ENCODE data around the gene AKAIN1. TPM values are rescaled to one million over a fixed set of nuclear protein-coding genes. Genes with fewer than 3 reads are reported as not detected.

Gene AKAIN1
- total RNA-seq, 1 donor = not detected

DNA sequence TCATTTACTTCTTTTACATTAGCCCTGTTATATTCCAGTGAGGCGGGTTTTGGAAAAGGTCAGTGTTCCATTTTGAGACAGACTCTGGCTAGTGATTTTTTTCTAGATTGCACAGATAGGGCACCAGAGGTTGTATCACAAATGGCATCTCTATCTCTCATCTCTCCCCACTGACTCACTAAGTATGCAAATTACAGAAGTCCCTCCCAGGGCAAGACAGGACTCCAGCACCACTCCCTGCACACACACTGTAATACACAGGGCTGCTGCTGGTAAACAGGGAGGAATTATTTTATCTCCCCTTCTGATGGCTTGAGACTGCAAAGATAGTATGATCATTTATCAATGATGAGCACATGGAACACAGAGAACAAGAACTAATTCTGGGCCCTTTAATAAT lies 46.2 kb downstream of the AKAIN1 start:
- Histone ChIP-seq H3K4me1 (ENCODE audit: insufficient read depth, low read length) (no peaks in the 10 kb centered on the region), H3K4me3 (ENCODE audit: insufficient read depth, low read length) (no peak overlapping the region), H3K9me3 (ENCODE audit: low read depth, low read length) (no peaks in the 10 kb centered on the region), H3K27me3 (ENCODE audit: insufficient read depth, low read length) (no peaks in the 10 kb centered on the region), H3K27ac (ENCODE audit: low read depth, low read length) (no peak overlapping the region), H2AFZ (ENCODE audit: low read length) (no peak overlapping the region), H3K79me2 (ENCODE audit: insufficient read depth, low read length) (no peaks in the 10 kb centered on the region), H4K20me1 (ENCODE audit: insufficient read depth, low read length) (no peaks in the 10 kb centered on the region), H3K36me3 (ENCODE audit: insufficient read depth, low read length) (no peaks in the 10 kb centered on the region), H3K4me2 (ENCODE audit: insufficient read depth, low read length) (no peak overlapping the region)
- DNase-seq (ENCODE audit: insufficient read length, low spot score, missing footprints) = no peak
- no peak for TF ChIP-seq CTCF (IDR thresholded peaks at IDR 0.05; ENCODE audit: extremely low read depth, low read depth, low read length)

- H3K36me3 ChIP-seq (ENCODE audit: insufficient read depth, low read length) = no peaks in the 10 kb centered on the region
- no peaks in the 10 kb centered on the region for H3K9me3 ChIP-seq (ENCODE audit: low read depth, low read length)
- no peaks in the 10 kb centered on the region for H3K27me3 ChIP-seq (ENCODE audit: insufficient read depth, low read length)
- no peaks in the 10 kb centered on the region for H4K20me1 ChIP-seq (ENCODE audit: insufficient read depth, low read length)
- H3K79me2 ChIP-seq (ENCODE audit: insufficient read depth, low read length) = no peaks in the 10 kb centered on the region
- H3K4me2 ChIP-seq (ENCODE audit: insufficient read depth, low read length) = no peak overlapping the region
- H3K27ac ChIP-seq (ENCODE audit: low read depth, low read length) = no peak overlapping the region
- TF ChIP-seq CTCF (IDR thresholded peaks at IDR 0.05; ENCODE audit: extremely low read depth, low read depth, low read length) = no peak
- no peak overlapping the region for H2AFZ ChIP-seq (ENCODE audit: low read length)
- H3K4me1 ChIP-seq (ENCODE audit: insufficient read depth, low read length) = no peaks in the 10 kb centered on the region
- no peak overlapping the region for H3K4me3 ChIP-seq (ENCODE audit: insufficient read depth, low read length)
- no peak for DNase-seq (ENCODE audit: insufficient read length, low spot score, missing footprints)
Observed at GRCh38 chr18:5146093-5146492, 51.0 kb downstream of the AKAIN1 start.

DNA sequence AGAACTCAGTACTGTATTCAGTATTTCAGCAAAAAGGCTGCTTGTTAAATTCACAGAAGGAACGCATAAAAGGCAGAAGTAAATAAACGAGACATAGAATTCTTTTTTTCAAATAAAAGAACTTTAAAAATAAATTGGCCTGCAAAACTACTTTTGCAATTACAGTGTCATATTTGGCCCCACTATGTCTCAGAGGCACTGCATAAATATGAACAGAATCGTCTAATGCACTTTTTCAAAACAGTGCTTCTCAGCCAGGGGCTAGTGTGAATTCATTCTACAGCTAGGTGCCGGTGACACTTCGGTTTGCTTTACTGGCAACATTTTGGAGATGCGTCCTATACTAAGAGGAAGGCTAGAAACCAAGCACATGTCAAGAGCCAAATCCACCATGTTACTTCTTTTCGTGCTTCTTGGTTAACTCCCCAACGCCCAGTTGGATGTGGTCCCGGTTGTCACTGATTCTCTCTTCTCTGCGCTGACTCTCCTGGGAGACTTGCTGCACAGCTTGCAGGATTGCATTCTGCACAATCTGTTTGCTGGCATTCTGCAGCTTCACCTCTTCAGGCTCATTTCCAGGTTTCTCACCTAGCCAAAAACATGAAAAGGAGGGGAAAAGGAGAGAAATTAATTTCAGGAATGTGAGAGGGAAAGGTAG lies 51.8 kb downstream of the AKAIN1 start:
- no peak for TF ChIP-seq CTCF (IDR thresholded peaks at IDR 0.05; ENCODE audit: extremely low read depth, low read depth, low read length)
- Histone ChIP-seq H3K4me3 (ENCODE audit: insufficient read depth, low read length) (no peak overlapping the region), H3K36me3 (ENCODE audit: insufficient read depth, low read length) (no peaks in the 10 kb centered on the region), H2AFZ (ENCODE audit: low read length) (no peak overlapping the region), H3K9me3 (ENCODE audit: low read depth, low read length) (no peaks in the 10 kb centered on the region), H3K27me3 (ENCODE audit: insufficient read depth, low read length) (no peaks in the 10 kb centered on the region), H3K27ac (ENCODE audit: low read depth, low read length) (no peak overlapping the region), H3K79me2 (ENCODE audit: insufficient read depth, low read length) (no peaks in the 10 kb centered on the region), H3K4me2 (ENCODE audit: insufficient read depth, low read length) (no peak overlapping the region), H3K4me1 (ENCODE audit: insufficient read depth, low read length) (no peaks in the 10 kb centered on the region), H4K20me1 (ENCODE audit: insufficient read depth, low read length) (no peaks in the 10 kb centered on the region)
- DNase-seq (ENCODE audit: insufficient read length, low spot score, missing footprints) = no peak

- no peaks in the 10 kb centered on the region for H3K4me1 ChIP-seq (ENCODE audit: insufficient read depth, low read length)
- no peak for DNase-seq (ENCODE audit: insufficient read length, low spot score, missing footprints)
- no peaks in the 10 kb centered on the region for H3K36me3 ChIP-seq (ENCODE audit: insufficient read depth, low read length)
- no peak overlapping the region for H3K4me3 ChIP-seq (ENCODE audit: insufficient read depth, low read length)
- H4K20me1 ChIP-seq (ENCODE audit: insufficient read depth, low read length) = no peaks in the 10 kb centered on the region
- H3K4me2 ChIP-seq (ENCODE audit: insufficient read depth, low read length) = no peak overlapping the region
- no peaks in the 10 kb centered on the region for H3K9me3 ChIP-seq (ENCODE audit: low read depth, low read length)
- TF ChIP-seq CTCF (IDR thresholded peaks at IDR 0.05; ENCODE audit: extremely low read depth, low read depth, low read length) = no peak
- H2AFZ ChIP-seq (ENCODE audit: low read length) = no peak overlapping the region
- H3K27ac ChIP-seq (ENCODE audit: low read depth, low read length) = no peak overlapping the region
- no peaks in the 10 kb centered on the region for H3K79me2 ChIP-seq (ENCODE audit: insufficient read depth, low read length)
- no peaks in the 10 kb centered on the region for H3K27me3 ChIP-seq (ENCODE audit: insufficient read depth, low read length)
Observed at GRCh38 chr18:5144629-5145028, 52.4 kb downstream of the AKAIN1 start.

Data from osteoblast (primary cell).